Measurements from ENCODE around the gene PLAA. TPM values are rescaled to one million over a fixed set of nuclear protein-coding genes. Genes with fewer than 3 reads are reported as not detected.
"Not testable (repeated sequence)": the region's sequence is repeated elsewhere in the genome, so short reads cannot be mapped to it uniquely, and the experiment has no call there.

PLAA gene
- polyA plus RNA-seq, 3 donors from 2014 or later = 11.4 to 26.5 (median 24.2) TPM

DNA sequence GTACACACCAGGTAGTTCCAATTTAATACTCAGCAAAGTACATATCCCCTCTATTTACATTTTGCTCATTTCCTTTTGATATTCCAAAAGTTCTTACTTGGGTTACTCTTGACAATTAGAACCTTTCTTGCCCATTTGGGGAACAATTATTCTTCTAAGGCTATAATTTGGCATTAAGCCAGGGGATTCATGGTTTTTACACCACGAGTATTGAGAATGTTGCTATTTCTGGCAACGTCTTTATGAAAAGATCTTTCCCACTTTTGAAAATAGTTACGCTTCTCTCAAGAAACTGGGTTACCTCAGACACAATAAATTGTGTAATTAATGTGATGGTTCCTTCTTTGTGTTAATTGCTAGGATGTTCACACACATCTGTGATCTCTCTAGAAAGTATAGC lies 43.0 kb downstream of the PLAA start:
- DNase-seq = no peak
- Mint-ChIP-seq H3K4me1 (no peaks in the 10 kb centered on the region), H3K9me3 (no peaks in the 10 kb centered on the region), H3K27ac (no peak overlapping the region), H3K36me3 (peaks cover 21 to 33% (median 28%) of the 10 kb centered on the region in 3 donors), H3K4me3 (no peak overlapping the region), H3K27me3 (ENCODE audit: low read depth in 3 of 3) (peaks cover 0 to 2% (median 0%) of the 10 kb centered on the region in 3 donors)

DNA sequence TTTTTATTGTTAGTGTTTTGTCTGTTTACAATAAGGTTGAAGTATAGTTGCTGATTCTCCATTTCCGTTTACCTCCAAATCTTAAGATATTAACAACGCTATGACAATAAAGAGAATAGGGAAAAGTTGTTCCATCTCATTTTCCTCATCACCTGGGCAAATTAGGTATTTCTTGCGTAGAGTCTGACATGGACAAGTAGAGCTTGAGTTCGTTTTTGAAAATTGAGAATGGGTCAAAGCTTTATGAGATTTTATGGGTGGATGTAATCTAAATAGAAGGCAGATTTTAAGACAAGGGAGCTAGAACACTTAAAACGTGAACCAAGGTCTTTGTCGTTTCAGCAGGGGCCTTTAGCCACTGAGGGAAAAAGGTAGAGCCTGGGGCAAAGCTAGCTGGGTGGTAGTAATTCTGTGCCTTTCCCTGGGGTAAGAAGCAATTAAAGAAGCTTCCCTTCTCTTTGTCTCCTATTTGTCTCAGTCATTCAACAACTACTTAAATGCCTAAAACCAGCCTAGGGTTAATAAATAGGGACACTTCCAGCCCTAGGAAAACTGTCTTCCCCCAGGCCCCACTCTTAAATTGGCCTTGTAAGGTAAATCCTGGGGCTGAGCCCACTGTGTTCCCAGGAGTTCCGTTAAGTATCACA lies 53.9 kb downstream of the PLAA start:
- Mint-ChIP-seq H3K36me3 (peaks cover 4 to 6% (median 5%) of the 10 kb centered on the region in 3 donors), H3K9me3 (peaks cover 0 to 7% (median 5%) of the 10 kb centered on the region in 6 donors), H3K4me3 (peak overlapping the region; percentile 97 to 99 (median 98)), H3K27me3 (ENCODE audit: low read depth in 3 of 3) (peaks cover 6 to 20% (median 12%) of the 10 kb centered on the region in 3 donors), H3K4me1 (peaks cover 37 to 50% of the 10 kb centered on the region in 2 donors), H3K27ac (peak overlapping the region; percentile 92 to 100 (median 98))
- DNase-seq = no peak

DNA sequence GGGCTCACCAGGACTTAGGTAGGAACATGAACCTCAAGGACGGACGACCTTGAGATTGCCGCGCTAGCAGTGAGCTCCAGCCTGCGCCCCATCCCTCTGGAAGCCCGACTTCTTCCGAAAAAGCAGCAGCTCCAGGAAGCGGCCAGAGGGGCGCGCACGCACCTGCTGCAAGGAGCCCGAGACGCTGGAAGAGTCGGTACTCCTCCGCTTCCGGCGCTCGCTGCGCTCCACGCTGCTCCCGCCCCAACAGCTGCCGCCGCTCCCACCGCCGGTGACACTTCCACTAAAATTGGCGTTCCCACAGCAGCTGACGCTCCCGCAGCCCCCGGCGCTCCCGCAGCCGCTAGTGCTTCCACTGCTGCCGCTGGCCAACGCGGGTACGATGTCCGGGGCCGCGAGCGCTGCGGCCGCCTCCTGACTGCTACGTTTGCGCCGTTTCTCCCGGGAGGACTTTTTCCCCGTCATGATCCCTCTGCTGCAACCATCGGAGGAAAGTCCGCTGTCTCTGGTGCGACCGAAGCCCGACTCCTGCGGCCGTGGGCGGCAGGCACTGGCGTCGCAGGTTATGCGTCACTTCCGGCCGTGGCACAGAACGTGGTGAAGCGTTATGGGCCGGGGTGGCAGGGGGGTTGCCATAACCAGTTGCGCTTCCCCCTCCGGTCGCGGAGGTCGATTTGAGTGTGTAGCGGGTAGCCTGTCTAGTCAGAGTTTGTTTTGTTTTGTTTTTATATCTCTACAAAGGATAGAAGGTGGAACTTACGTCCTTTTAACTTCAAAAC lies 54.6 kb downstream of the PLAA start, which contains the start of gene CAAP1:
TSS of gene CAAP1 (minus strand) at position 552 of the 779 bp plus-strand sequence. CDS start at position 465, 87 bp downstream.
- H3K27ac Mint-ChIP-seq = peak within 1 kb of the TSS; percentile 92 to 100 (median 98)
- peaks cover 0 to 7% (median 5%) of the 10 kb centered on the region in 6 donors for H3K9me3 Mint-ChIP-seq
- peak within 1 kb of the TSS; percentile 97 to 99 (median 98) for H3K4me3 Mint-ChIP-seq
- H3K27me3 Mint-ChIP-seq (ENCODE audit: low read depth in 3 of 3) = peaks cover 6 to 20% (median 12%) of the 10 kb centered on the region in 3 donors
- peaks cover 4 to 6% (median 5%) of the 10 kb centered on the region in 3 donors for H3K36me3 Mint-ChIP-seq
- peak; percentile 90 to 92 (median 91) for DNase-seq
- peaks cover 38 to 55% of the 10 kb centered on the region in 2 donors for H3K4me1 Mint-ChIP-seq

DNA sequence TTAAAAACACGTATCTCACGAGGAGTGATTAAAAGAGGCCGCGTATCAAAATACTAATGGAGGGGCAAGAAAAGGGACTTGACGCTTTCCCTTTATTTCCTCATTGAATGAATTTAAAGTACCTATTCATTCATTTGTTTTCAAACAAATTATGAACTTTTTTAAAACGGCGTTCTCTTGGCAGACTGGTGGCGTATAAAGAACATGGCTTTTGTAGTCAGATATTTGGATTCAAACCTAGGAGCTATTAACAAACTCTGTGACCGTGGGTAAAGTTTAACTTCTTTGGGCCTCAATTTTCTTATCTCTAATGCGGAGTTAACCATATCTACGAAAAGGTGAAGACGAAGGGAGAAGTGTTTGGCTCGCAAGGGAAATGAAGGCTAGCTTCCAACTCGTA lies 55.3 kb downstream of the PLAA start:
- H3K4me1 Mint-ChIP-seq = peaks cover 38 to 55% of the 10 kb centered on the region in 2 donors

DNA sequence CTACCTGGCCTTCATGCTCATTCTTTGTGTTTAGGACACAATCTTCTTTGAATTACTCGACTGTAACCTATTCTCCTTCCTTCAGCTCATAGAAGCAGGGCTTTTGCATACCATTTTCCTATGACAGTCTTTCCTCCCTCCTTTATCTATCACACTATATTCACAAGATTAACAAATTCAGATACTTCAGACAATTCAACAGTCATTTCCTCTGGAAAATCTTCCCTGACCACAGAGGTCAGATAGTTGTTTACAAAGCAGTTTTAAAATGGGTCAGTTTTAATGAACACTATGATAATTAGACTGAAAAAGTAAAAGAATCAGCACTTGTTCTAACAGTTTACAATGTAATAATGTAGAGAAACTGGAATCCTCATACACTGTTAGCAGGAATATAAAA lies 58.8 kb downstream of the PLAA start:
- no peak for DNase-seq
- Mint-ChIP-seq H3K9me3 (no peaks in the 10 kb centered on the region), H3K4me1 (peaks cover 38 to 53% of the 10 kb centered on the region in 2 donors), H3K27me3 (ENCODE audit: low read depth in 3 of 3) (peaks cover 6 to 16% (median 12%) of the 10 kb centered on the region in 3 donors), H3K27ac (peak overlapping the region in 2 of 6 donors; percentile 3 to 17), H3K4me3 (no peak overlapping the region), H3K36me3 (peaks cover 6 to 12% (median 6%) of the 10 kb centered on the region in 3 donors)

More for the DNA sequence above, 55.3 kb downstream of the PLAA start:
- H3K27me3 Mint-ChIP-seq (ENCODE audit: low read depth in 3 of 3) = peaks cover 6 to 18% (median 12%) of the 10 kb centered on the region in 3 donors
- peak overlapping the region; percentile 92 to 100 (median 98) for H3K27ac Mint-ChIP-seq
- peaks cover 4 to 6% (median 5%) of the 10 kb centered on the region in 3 donors for H3K36me3 Mint-ChIP-seq
- peak in 2 of 3 donors; percentile 4 to 8 for DNase-seq
- H3K4me3 Mint-ChIP-seq = peak overlapping the region; percentile 97 to 99 (median 98)
- H3K9me3 Mint-ChIP-seq = peaks cover 0 to 7% (median 5%) of the 10 kb centered on the region in 6 donors

DNA sequence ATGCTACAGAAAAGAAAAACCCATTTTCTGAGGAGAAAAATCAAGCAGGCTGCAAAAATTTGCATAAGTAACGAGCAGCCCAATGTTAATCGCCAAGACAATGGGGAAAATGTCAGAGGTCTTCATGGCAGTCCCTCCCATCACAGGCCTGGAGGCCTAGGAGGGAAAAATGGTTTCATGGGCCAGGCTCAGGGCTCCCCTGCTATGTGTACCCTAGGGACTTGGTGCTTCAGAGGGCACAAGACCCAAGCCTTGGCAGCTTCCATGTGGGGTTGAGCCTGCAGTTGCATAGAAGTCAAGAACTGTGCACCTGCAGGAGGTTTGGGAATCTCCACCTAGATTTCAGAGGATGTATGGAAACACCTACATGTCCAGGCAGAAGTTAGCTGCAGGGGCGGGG lies 64.9 kb downstream of the PLAA start:
- Mint-ChIP-seq H3K4me3 (no peak overlapping the region), H3K4me1 (no peaks in the 10 kb centered on the region), H3K27ac (no peak overlapping the region), H3K36me3 (peaks cover 48 to 60% (median 57%) of the 10 kb centered on the region in 3 donors), H3K27me3 (ENCODE audit: low read depth in 3 of 3) (peaks cover 0 to 1% (median 0%) of the 10 kb centered on the region in 3 donors), H3K9me3 (peaks cover 0 to 12% (median 2%) of the 10 kb centered on the region in 6 donors)
- no peak for DNase-seq

DNA sequence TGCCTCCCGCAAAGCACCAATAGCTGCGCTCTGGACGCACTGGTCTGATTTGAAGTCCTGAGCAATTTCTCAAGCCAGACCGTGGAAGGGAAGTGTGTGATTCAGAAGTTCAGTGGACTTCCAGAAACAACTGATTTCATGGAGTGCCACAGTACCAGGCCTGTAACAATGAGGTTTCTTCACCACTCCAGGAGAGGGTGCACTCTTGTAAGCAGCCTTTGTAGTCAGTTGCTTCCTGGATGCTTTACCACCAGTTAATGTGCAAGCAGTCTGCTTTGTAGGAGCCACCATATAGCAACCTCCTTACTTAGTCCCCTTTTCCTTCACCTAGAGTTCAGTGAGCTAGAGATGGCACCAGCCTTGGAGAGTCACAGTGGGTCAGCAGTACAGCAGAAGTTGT lies 66.8 kb downstream of the PLAA start:
- Mint-ChIP-seq H3K4me1 (no peaks in the 10 kb centered on the region), H3K36me3 (peaks cover 50 to 64% (median 55%) of the 10 kb centered on the region in 3 donors), H3K4me3 (no peak overlapping the region), H3K27me3 (ENCODE audit: low read depth in 3 of 3) (peaks cover 0 to 1% (median 0%) of the 10 kb centered on the region in 3 donors), H3K27ac (no peak overlapping the region), H3K9me3 (peaks cover 0 to 12% (median 2%) of the 10 kb centered on the region in 6 donors)
- no peak for DNase-seq

DNA sequence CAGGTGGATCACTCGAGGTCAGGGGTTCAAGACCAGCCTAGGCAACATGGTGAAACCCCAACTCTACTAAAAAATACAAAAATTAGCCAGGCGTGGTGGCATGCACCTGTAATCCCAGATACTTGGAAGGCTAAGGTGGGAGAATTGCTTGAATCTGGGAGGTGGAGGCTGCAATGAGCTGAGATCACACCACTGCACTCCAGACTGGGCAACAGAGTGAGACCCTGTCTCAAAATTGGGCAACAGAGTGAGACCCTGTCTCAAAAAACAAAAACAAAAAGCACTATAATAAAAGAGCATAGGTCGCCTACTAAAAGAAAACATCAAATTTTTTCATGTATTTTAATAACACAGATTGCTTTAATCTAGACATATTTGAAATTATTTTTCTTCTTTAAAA lies 71.9 kb downstream of the PLAA start:
- peaks cover 30 to 33% (median 31%) of the 10 kb centered on the region in 3 donors for H3K36me3 Mint-ChIP-seq
- H3K4me3 Mint-ChIP-seq = not testable (repeated sequence)

DNA sequence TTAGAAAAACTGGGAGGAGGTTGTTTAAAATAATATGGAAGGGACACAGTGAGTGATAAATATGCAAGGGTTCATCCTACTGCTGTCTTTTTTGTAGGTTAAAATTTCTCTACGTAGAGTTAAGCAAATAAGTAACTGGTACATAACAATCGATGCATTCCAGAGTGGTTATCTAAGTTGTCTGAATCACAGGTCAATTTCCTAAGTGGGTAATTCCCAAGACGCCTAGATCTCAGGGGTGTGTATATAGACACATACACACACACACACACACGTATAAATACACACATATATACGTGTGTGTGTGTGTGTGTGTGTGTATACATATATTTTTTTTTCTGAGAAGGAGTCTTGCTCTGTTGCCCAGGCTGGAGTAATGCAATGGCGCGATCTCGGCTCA lies 76.8 kb downstream of the PLAA start:
- H3K9me3 Mint-ChIP-seq = no peaks in the 10 kb centered on the region
- no peaks in the 10 kb centered on the region for H3K27me3 Mint-ChIP-seq (ENCODE audit: low read depth in 3 of 3)
- no peak for DNase-seq

More for the DNA sequence above, 71.9 kb downstream of the PLAA start:
- not testable (repeated sequence) for H3K27ac Mint-ChIP-seq; H3K27me3 Mint-ChIP-seq (ENCODE audit: low read depth in 3 of 3); DNase-seq; H3K4me1 Mint-ChIP-seq
- peaks cover 0 to 12% (median 2%) of the 10 kb centered on the region in 6 donors for H3K9me3 Mint-ChIP-seq

DNA sequence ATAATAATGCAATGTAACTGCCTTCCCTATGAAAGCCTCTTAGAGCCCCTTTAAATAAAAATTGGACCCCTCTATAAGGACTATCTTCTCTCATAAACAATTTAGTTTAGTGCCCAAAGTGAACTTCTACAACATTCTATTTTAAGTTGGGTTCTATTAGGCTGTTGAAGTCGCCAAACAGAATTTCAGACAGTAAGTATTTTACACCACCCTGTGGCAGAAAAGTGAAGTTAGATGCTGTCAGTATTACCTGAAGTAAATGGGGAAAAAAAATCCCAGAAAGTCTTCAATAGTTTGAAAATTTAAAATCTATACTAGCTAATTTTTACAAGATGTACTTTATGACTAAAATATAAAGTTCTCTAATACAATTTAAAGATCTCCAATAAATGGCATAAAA lies 84.0 kb downstream of the PLAA start:
- H3K27ac Mint-ChIP-seq = no peak overlapping the region

More for the DNA sequence above, 76.8 kb downstream of the PLAA start:
- peaks cover 3 to 9% of the 10 kb centered on the region in 2 donors for H3K4me1 Mint-ChIP-seq
- no peak overlapping the region for H3K4me3 Mint-ChIP-seq
- H3K27ac Mint-ChIP-seq = no peak overlapping the region
- peaks cover 5 to 19% (median 16%) of the 10 kb centered on the region in 3 donors for H3K36me3 Mint-ChIP-seq

DNA sequence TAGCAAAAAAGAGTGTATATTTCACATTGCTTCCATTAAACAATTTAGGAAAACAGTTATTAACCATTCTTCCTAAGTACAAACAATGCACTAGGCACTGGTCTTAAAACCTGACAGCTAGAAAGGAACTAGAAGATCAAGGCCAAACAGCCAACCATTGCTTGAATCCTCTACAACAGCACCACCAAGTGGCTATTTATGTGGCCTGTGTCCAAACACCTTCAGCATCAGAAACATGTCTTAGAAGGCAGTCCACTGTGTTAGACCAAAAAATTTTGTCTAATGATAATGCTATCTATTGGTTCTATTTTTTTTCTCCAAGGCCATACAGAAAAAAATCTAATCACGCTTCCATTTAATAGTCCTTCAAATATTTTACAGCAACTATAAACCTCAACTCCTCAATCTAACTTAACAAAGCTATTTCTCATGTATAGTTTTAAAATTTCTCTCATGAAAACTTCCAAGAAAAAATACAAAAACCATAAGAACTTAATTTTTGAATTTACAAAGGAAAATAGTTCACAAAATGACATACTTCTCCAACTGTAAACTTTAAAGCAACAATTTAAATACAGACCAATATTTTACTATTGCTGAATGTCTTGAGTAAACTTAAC lies 90.5 kb downstream of the PLAA start:
- H3K4me1 Mint-ChIP-seq = no peaks in the 10 kb centered on the region
- peaks cover 19 to 24% (median 22%) of the 10 kb centered on the region in 3 donors for H3K36me3 Mint-ChIP-seq
- peak in 1 of 3 donors; percentile 11 for DNase-seq
- H3K27me3 Mint-ChIP-seq (ENCODE audit: low read depth in 3 of 3) = no peaks in the 10 kb centered on the region
- no peaks in the 10 kb centered on the region for H3K9me3 Mint-ChIP-seq
- no peak overlapping the region for H3K4me3 Mint-ChIP-seq
- no peak overlapping the region for H3K27ac Mint-ChIP-seq

More for the DNA sequence above, 84.0 kb downstream of the PLAA start:
- Mint-ChIP-seq H3K4me1 (peaks cover 0 to 1% of the 10 kb centered on the region in 2 donors), H3K27me3 (ENCODE audit: low read depth in 3 of 3) (no peaks in the 10 kb centered on the region), H3K4me3 (no peak overlapping the region), H3K36me3 (peaks cover 9 to 20% (median 13%) of the 10 kb centered on the region in 3 donors), H3K9me3 (no peaks in the 10 kb centered on the region)
- DNase-seq = no peak
